HepG2 (cell line): ENCODE results near the gene IPPK. TPM values are rescaled to one million over a fixed set of nuclear protein-coding genes. Genes with fewer than 3 reads are reported as not detected.

ENCODE experiments used
- FOXA3 ChIP-seq: IDR thresholded peaks from 2 replicates; pipeline ENCODE4 v1.6.1; 2016; ENCODE audit warnings: missing genetic modification reagents, missing compliant biosample characterization
- HNF4A ChIP-seq: sonication (generic); formaldehyde crosslinking; IDR thresholded peaks from 2 replicates; pipeline ENCODE4 v1.4.0; 2020; ENCODE audit warnings: missing genetic modification reagents
- HNRNPK ChIP-seq: fragments of 200-400 bp; formaldehyde crosslinking; IDR thresholded peaks from 2 replicates; pipeline ENCODE4 v1.6.1; 2018; ENCODE audit warnings: low read length, low read depth, moderate library complexity, mild to moderate bottlenecking; ENCODE audit not compliant: poor library complexity, severe bottlenecking
- MIER3 ChIP-seq: IDR thresholded peaks from 2 replicates; pipeline ENCODE4 v1.6.1; 2016; ENCODE audit warnings: missing compliant biosample characterization, borderline replicate concordance
- NCOA1 ChIP-seq: sonication (generic); formaldehyde crosslinking; IDR thresholded peaks from 2 replicates; pipeline ENCODE4 v1.9.0; 2021; ENCODE audit warnings: missing genetic modification reagents
- NFATC3 ChIP-seq: sonication (generic); formaldehyde crosslinking; IDR thresholded peaks from 2 replicates; pipeline ENCODE4 v1.5.1; 2020; ENCODE audit warnings: mild to moderate bottlenecking, missing genetic modification reagents
- RBM39 ChIP-seq: fragments of 200-400 bp; formaldehyde crosslinking; IDR thresholded peaks from one replicate; pipeline ENCODE4 v1.6.1; 2018; ENCODE audit warnings: antibody characterized with exemption, mild to moderate bottlenecking, low read depth, low read length; ENCODE audit not compliant: poor library complexity, severe bottlenecking
- SKI ChIP-seq: fragments of 450-650 bp; IDR thresholded peaks from one replicate; pipeline ENCODE4 v1.6.1; 2018; ENCODE audit warnings: mild to moderate bottlenecking; ENCODE audit not compliant: partially characterized antibody
- SOX6 ChIP-seq, 2 experiments: fragments of 450-650 bp in 1 of 2; sonication (generic) in 1 of 2; formaldehyde crosslinking in 1 of 2; IDR thresholded peaks; 2 replicates each; pipeline versions ENCODE4 v1.4.0 to v1.6.1; 2017 to 2020; ENCODE audit warnings: antibody characterized with exemption in 1 of 2, mild to moderate bottlenecking in 1 of 2, missing genetic modification reagents in 1 of 2
- TCF7 ChIP-seq: sonication (generic); IDR thresholded peaks from 2 replicates; pipeline ENCODE4 v1.6.1; 2016; ENCODE audit warnings: antibody characterized with exemption, low read depth
- TSC22D2 ChIP-seq: sonication (generic); formaldehyde crosslinking; IDR thresholded peaks from 2 replicates; pipeline ENCODE4 v1.5.1; 2020; ENCODE audit warnings: missing genetic modification reagents, mild to moderate bottlenecking, borderline replicate concordance
- ZMYM4 ChIP-seq: sonication (generic); formaldehyde crosslinking; IDR thresholded peaks from 2 replicates; pipeline ENCODE4 v1.8.1; 2023; ENCODE audit warnings: mild to moderate bottlenecking, missing genetic modification reagents
- polyA plus RNA-seq, 8 experiments: library from polyadenylated mRNA; depleted of rRNA in 3 of 8; stranded (reverse) in 7 of 8; unstranded in 1 of 8; fragments of >200 nt; fragmentation: Illumina TruSeq in 4 of 8; extraction: Trizol in 4 of 8; gene quantifications; 2 replicates each; pipeline versions ENCODE4 v1.2.1 to v1.2.3, GENCODE V29; 2011 to 2016; ENCODE audit warnings: low read depth in 4 of 8, missing spikeins in 1 of 8, mixed read lengths in 1 of 8; ENCODE audit not compliant: insufficient read depth in 1 of 8
- total RNA-seq, 5 experiments: library from RNA; depleted of rRNA; stranded (reverse); fragments of >200 nt; fragmentation: Illumina TruSeq; extraction: Trizol; gene quantifications; 2 replicates each; pipeline ENCODE4 v1.2.3, GENCODE V29; 2016; ENCODE audit warnings: low read depth in 1 of 5
- TF ChIP-seq, protein P1 (sequence below): sonication (generic); formaldehyde crosslinking; IDR thresholded peaks from 2 replicates; pipeline ENCODE4 v1.4.0; 2020; ENCODE audit warnings: missing genetic modification reagents
- TF ChIP-seq, protein P2 (sequence below): IDR thresholded peaks from 2 replicates; pipeline ENCODE4 v1.4.0; 2020; ENCODE audit warnings: mild to moderate bottlenecking, missing genetic modification reagents
- TF ChIP-seq, protein P3 (sequence below): IDR thresholded peaks from 2 replicates; pipeline ENCODE4 v1.6.1; 2016; ENCODE audit warnings: mild to moderate bottlenecking
- TF ChIP-seq, protein P4 (sequence below): sonication (generic); formaldehyde crosslinking; IDR thresholded peaks from 2 replicates; pipeline ENCODE4 v1.8.0; 2022; ENCODE audit warnings: mild to moderate bottlenecking, missing genetic modification reagents, moderate library complexity
- TF ChIP-seq, protein P5 (sequence below): IDR thresholded peaks from 2 replicates; pipeline ENCODE4 v1.6.1; 2016; ENCODE audit warnings: missing compliant biosample characterization, missing genetic modification reagents, borderline replicate concordance

The IPPK gene
- total and polyA plus RNA-seq, 2 of the 13 experiments (the other 11 are each of a cell fraction or from before 2014, with no cell fraction given) = 9.9 to 14.1 TPM

DNA sequence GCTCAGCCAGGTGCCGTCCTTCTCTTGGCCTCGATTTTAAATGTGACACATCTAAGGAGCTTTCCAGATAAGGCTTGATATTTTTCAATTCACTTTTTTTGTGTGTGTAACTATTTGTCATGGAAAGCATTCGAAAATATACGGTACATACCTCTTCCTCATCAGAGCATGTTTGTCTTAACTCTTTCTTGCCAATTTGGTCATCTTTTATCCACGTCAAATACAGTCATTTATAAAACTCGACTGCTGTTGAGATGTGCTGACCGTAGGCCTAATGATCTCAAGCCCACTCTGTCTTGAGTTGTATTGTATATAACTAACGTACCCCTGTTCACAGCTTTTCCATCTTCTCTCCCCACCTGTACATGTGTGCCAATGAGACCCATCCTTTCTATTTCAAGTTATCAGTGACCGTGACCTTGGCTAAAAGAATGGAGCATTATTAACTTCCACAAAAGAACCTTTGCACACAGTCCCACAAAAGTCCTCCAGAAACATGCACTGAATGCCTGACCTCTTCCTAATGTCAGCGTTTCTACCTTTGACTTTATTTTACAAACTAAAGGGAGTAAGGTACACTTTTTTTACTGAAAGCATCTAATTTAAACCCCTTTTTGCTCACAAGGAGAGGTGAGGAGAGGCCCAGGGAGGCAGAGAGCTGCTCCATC is 61.6 kb downstream of the IPPK start (continued):
- TF ChIP-seq, protein P1, sequence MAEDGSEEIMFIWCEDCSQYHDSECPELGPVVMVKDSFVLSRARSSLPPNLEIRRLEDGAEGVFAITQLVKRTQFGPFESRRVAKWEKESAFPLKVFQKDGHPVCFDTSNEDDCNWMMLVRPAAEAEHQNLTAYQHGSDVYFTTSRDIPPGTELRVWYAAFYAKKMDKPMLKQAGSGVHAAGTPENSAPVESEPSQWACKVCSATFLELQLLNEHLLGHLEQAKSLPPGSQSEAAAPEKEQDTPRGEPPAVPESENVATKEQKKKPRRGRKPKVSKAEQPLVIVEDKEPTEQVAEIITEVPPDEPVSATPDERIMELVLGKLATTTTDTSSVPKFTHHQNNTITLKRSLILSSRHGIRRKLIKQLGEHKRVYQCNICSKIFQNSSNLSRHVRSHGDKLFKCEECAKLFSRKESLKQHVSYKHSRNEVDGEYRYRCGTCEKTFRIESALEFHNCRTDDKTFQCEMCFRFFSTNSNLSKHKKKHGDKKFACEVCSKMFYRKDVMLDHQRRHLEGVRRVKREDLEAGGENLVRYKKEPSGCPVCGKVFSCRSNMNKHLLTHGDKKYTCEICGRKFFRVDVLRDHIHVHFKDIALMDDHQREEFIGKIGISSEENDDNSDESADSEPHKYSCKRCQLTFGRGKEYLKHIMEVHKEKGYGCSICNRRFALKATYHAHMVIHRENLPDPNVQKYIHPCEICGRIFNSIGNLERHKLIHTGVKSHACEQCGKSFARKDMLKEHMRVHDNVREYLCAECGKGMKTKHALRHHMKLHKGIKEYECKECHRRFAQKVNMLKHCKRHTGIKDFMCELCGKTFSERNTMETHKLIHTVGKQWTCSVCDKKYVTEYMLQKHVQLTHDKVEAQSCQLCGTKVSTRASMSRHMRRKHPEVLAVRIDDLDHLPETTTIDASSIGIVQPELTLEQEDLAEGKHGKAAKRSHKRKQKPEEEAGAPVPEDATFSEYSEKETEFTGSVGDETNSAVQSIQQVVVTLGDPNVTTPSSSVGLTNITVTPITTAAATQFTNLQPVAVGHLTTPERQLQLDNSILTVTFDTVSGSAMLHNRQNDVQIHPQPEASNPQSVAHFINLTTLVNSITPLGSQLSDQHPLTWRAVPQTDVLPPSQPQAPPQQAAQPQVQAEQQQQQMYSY (CRISPR knock-in tag) = no peak
- TF ChIP-seq FOXA3 (0 out of 2 replicates have a peak, but pooled peaks have one; percentile 5), HNF4A (CRISPR knock-in tag) (peak; percentile 55; the same call in 1 of the 2 replicates), MIER3 (CRISPR knock-in tag) (no peak), HNRNPK (no peak), SOX6 (IDR thresholded peaks at IDR 0.05) (no peak), SOX6 (CRISPR knock-in tag; IDR thresholded peaks at IDR 0.05) (peak; percentile 89), TCF7 (no peak), TSC22D2 (CRISPR knock-in tag) (no peak), SKI (peak; percentile 26), RBM39 (no peak), ZMYM4 (CRISPR knock-in tag) (no peak), NFATC3 (CRISPR knock-in tag) (no peak), NCOA1 (CRISPR knock-in tag) (no peak)
- TF ChIP-seq, protein P2, sequence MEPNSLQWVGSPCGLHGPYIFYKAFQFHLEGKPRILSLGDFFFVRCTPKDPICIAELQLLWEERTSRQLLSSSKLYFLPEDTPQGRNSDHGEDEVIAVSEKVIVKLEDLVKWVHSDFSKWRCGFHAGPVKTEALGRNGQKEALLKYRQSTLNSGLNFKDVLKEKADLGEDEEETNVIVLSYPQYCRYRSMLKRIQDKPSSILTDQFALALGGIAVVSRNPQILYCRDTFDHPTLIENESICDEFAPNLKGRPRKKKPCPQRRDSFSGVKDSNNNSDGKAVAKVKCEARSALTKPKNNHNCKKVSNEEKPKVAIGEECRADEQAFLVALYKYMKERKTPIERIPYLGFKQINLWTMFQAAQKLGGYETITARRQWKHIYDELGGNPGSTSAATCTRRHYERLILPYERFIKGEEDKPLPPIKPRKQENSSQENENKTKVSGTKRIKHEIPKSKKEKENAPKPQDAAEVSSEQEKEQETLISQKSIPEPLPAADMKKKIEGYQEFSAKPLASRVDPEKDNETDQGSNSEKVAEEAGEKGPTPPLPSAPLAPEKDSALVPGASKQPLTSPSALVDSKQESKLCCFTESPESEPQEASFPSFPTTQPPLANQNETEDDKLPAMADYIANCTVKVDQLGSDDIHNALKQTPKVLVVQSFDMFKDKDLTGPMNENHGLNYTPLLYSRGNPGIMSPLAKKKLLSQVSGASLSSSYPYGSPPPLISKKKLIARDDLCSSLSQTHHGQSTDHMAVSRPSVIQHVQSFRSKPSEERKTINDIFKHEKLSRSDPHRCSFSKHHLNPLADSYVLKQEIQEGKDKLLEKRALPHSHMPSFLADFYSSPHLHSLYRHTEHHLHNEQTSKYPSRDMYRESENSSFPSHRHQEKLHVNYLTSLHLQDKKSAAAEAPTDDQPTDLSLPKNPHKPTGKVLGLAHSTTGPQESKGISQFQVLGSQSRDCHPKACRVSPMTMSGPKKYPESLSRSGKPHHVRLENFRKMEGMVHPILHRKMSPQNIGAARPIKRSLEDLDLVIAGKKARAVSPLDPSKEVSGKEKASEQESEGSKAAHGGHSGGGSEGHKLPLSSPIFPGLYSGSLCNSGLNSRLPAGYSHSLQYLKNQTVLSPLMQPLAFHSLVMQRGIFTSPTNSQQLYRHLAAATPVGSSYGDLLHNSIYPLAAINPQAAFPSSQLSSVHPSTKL = peak; percentile 55
- TF ChIP-seq, protein P3, sequence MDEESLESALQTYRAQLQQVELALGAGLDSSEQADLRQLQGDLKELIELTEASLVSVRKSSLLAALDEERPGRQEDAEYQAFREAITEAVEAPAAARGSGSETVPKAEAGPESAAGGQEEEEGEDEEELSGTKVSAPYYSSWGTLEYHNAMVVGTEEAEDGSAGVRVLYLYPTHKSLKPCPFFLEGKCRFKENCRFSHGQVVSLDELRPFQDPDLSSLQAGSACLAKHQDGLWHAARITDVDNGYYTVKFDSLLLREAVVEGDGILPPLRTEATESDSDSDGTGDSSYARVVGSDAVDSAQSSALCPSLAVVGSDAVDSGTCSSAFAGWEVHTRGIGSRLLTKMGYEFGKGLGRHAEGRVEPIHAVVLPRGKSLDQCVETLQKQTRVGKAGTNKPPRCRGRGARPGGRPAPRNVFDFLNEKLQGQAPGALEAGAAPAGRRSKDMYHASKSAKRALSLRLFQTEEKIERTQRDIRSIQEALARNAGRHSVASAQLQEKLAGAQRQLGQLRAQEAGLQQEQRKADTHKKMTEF (CRISPR knock-in tag) = peak; percentile 24; the same call in 1 of the 2 replicates
- TF ChIP-seq, protein P4, sequence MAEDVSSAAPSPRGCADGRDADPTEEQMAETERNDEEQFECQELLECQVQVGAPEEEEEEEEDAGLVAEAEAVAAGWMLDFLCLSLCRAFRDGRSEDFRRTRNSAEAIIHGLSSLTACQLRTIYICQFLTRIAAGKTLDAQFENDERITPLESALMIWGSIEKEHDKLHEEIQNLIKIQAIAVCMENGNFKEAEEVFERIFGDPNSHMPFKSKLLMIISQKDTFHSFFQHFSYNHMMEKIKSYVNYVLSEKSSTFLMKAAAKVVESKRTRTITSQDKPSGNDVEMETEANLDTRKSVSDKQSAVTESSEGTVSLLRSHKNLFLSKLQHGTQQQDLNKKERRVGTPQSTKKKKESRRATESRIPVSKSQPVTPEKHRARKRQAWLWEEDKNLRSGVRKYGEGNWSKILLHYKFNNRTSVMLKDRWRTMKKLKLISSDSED (CRISPR knock-in tag) = no peak
- TF ChIP-seq, protein P5, sequence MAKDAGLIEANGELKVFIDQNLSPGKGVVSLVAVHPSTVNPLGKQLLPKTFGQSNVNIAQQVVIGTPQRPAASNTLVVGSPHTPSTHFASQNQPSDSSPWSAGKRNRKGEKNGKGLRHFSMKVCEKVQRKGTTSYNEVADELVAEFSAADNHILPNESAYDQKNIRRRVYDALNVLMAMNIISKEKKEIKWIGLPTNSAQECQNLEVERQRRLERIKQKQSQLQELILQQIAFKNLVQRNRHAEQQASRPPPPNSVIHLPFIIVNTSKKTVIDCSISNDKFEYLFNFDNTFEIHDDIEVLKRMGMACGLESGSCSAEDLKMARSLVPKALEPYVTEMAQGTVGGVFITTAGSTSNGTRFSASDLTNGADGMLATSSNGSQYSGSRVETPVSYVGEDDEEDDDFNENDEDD = no peak
